ENCODE results near the gene PDHB.
"Not testable (repeated sequence)": the region's sequence is repeated elsewhere in the genome, so short reads cannot be mapped to it uniquely, and the experiment has no call there.

The PDHB gene

GRCh38 chr3:58433400-58434167, at the start of gene PDHB:
Gene PDHB, minus strand, starts transcription at chr3:58433832. Its CDS starts 23 bp downstream, at chr3:58433809.
- DNase-seq (ENCODE audit: low read depth), result peak; percentile 89

- DNase-seq (ENCODE audit: low read depth), result no peak
Measured at GRCh38 chr3:58482917-58483636, 49.4 kb upstream of the PDHB start.

- DNase-seq (ENCODE audit: low read depth), result no peak
Measured at GRCh38 chr3:58480309-58480708, 46.7 kb upstream of the PDHB start.

GRCh38 chr3:58478781-58479180, 45.1 kb upstream of the PDHB start:
- no peak for DNase-seq (ENCODE audit: low read depth)

GRCh38 chr3:58474967-58475578, 41.4 kb upstream of the PDHB start:
- no peak for DNase-seq (ENCODE audit: low read depth)

GRCh38 chr3:58474348-58474911, 40.8 kb upstream of the PDHB start:
- no peak for DNase-seq (ENCODE audit: low read depth)

- DNase-seq (ENCODE audit: low read depth), result no peak
Measured at GRCh38 chr3:58473275-58473674, 39.6 kb upstream of the PDHB start.

- DNase-seq (ENCODE audit: low read depth), result peak; percentile 79
Measured at GRCh38 chr3:58471025-58471887, 37.6 kb upstream of the PDHB start.

GRCh38 chr3:58470363-58471024, 36.9 kb upstream of the PDHB start:
- no peak for DNase-seq (ENCODE audit: low read depth)

GRCh38 chr3:58469096-58469495, 35.5 kb upstream of the PDHB start:
- DNase-seq (ENCODE audit: low read depth), result no peak

GRCh38 chr3:58466899-58467563, 33.4 kb upstream of the PDHB start:
- DNase-seq (ENCODE audit: low read depth), result no peak

- peak; percentile 17 for DNase-seq (ENCODE audit: low read depth)
Measured at GRCh38 chr3:58464866-58465265, 31.2 kb upstream of the PDHB start.

GRCh38 chr3:58463942-58464271, 30.3 kb upstream of the PDHB start:
- no peak for DNase-seq (ENCODE audit: low read depth)

- peak; percentile 88 for DNase-seq (ENCODE audit: low read depth)
Measured at GRCh38 chr3:58463181-58463941, 29.7 kb upstream of the PDHB start.

GRCh38 chr3:58462829-58463180, 29.2 kb upstream of the PDHB start:
- DNase-seq (ENCODE audit: low read depth), result no peak

- no peak for DNase-seq (ENCODE audit: low read depth)
Measured at GRCh38 chr3:58459160-58459559, 25.5 kb upstream of the PDHB start.

- DNase-seq (ENCODE audit: low read depth), result no peak
Measured at GRCh38 chr3:58452176-58452575, 18.5 kb upstream of the PDHB start.

- DNase-seq (ENCODE audit: low read depth), result no peak
Measured at GRCh38 chr3:58441514-58442450, 8.2 kb upstream of the PDHB start.

- not testable (repeated sequence) for DNase-seq (ENCODE audit: low read depth)
Measured at GRCh38 chr3:58440996-58441355, 7.3 kb upstream of the PDHB start.

Data from ELR (cell line).